GM18870 (cell line): ENCODE data around the gene PSTPIP1.

Experiments
- ATAC-seq: cut with Tn5 transposase; IDR thresholded peaks from one replicate; pipeline ENCODE4 v1.9.1; 2021; ENCODE audit warnings: moderate library complexity; ENCODE audit not compliant: unreplicated experiment

The PSTPIP1 gene

DNA sequence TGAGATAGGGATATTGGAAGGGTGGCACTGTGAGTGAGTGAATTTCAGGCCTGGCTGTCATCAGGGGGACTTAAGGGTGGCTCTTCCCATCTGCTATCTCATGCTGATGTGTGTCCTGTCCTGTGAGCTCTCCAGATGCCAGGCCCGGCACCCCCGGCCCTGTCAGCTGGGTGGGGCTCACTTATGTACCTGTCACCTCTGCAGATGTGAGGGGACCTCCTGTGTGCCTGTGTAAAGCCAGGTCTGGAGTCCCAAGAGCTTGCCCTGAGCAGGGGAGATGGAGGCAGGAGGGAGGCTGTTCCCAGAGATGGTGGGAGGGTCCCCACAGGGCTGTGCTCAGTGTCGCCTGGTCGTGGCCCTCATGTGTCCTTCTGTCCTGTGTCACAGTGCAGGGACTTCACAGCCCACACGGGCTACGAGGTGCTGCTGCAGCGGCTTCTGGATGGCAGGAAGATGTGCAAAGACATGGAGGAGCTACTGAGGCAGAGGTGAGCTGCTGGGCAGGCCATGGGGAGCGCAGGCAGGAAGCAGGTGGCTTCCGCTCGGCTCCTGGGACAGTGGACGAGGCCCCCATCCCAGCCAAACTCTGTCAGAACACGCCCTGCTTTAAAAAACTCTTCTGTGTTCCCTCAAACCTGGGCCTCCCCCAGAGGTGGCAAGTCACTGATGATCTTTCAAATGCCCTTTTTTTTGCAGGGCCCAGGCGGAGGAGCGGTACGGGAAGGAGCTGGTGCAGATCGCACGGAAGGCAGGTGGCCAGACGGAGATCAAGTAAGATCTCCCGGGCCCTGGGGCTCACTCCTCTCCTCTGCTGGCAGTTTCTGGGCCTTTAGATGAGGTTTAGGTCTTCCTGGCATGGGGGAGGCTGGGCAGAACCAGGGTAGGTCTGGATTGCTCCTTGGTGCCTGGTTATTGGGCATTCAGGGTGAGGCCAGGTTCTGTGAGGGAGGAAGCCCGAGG lies 23.1 kb downstream of the PSTPIP1 start:
- ATAC-seq, result no peak

DNA sequence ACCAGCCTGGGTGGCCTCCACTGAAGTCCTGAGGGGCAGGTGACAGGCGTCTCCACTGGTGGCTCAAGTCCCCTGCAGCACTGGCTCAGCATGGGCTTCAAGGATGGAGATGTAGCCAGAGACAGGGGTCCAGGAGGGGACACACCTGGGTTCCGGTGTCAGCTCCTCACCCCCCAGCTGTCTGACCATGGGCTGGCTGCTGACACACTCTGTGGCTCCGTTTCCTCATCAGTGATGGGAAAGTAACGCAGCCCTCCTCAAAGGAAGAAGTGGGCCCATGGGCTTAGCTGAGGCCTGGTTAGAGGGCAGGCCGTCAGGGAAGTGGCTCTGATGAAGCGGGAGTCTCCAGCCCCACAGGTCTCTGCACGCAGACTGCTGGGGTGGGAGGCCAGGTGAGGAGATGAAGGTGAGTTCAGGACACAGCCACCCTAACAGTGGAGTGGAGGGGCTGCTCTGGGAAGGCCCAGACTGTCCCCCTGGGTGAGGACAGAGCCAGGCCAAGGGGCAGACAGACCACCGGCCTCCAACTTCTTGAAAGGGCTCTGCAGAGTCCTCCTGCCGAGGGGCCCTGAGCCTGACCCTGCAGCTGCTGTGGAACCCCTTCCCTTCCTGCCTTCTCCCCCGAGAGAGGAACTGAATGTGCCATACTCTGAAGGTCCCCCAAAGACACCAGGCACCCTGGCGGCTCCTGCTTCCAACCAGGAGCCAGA lies 24.0 kb downstream of the PSTPIP1 start:
- ATAC-seq, result no peak

DNA sequence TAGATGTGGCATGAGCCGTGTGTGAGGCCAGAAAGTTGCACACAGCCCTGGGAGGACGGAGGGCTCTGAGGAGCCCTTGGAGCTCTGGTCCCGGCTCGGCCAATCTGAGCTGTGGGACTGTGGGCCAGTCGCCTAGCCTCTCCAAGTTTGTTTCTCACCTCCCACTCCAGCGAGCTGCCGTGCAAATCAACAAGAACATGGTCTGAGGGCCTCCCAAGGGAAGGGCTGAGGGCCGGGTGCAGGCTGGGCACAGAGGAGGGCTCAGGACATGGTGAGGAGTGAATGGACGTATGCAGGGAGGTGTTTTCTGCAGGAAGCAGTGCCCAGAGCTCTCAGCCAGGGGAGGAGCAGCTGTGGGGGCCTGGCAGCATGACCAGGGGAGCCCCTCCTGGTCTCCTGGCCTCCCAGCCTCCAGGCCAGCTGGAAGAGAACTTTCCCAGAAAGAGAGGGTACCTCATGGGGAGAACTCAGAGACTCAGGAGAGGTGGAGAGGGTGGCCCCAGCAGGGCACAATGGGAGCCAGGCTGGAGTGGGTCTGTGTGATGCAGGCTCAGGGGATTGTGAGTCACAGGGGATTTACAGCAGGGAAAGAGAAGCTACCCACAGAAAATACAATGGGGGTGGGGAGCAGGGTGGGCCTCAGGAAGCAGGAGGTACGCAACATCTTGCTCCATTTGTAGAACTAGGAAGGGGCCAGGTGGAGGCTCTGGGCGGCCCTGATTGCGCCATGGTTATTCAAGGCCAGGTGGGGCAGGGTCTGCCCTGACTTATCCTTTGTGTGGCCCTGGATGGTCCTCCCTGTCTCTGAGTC lies 24.8 kb downstream of the PSTPIP1 start:
- no peak for ATAC-seq

DNA sequence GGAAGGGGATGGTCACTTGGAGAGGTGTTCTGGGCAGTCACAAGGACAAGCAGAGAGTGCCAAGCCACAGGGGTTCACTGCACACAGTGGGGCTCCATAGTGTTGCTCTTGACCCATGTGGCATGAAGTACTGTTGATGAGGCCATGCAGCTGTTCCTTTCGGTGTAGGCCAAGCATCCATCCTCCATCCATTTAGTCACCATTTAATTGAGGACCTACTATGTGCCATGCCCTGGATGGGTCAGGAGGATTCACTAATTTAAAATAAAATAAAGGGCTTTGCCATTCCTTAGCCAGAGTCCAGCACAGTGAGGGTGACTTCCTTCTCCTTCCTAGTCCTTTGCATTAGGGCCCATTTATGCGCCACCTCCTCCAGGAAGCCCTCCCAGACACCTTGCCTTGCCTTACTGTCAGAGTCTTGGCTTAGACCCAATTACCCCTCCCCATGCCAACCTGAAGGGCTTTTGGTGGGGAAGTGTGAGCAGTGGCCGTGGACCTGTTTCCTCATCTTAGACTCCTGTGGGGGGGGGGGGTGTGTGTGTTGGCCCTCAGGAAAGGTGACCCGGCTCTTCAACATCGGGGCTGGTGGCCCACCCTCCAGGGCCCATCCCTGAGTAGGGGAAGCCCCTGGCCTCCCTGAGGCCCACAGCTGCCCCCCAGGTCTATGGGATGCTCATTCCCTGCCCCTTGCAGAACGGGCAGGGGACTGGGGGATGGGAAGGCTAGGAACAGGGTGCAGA lies 25.6 kb downstream of the PSTPIP1 start:
- ATAC-seq, result no peak

DNA sequence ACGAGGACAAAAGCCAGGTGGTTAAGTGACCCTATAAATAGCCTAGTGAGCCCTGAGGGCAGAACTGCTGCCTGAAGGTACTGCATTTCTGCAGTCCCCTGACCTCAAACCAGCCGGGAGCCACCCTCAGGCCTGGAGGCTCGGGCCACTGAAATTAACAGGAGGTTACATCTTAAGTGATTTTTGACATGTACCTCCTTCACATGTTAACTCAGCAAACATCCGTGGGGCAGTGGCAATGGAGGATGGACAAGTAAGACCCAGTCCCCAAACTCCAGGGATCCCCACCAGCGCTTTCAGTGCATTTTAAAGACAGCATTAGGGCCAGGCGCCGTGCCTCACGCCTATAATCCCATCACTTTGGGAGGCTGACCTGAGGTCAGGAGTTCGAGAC lies 26.2 kb downstream of the PSTPIP1 start:
- ATAC-seq, result no peak

DNA sequence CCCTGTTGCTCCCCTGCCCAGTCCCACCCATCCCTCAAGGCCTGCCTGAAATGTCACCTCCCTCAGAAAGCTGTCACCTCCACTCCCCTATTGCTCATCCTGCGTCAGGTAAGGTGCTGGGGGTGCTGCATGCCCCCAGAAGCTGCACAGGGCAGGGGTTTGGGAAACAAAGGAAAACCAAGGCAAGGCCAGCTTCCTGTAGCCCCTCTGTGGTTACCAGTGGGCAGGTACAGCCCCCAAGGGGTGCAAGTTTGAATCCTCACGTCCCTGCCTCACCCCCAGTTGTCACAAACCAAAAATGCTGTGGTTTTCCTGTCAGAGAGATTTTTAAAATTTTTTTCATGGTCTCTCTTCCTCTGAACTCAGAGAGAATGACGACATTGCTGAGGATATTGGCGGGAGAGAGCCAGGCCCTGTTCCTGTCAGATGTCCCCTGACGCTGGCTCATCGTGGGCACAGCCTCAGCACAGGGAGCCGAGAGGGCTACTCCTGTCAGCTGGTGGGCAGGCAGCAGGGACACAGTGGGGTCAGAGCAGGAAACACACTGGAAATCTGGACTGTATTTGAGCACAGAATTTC lies 27.0 kb downstream of the PSTPIP1 start:
- ATAC-seq, result no peak

DNA sequence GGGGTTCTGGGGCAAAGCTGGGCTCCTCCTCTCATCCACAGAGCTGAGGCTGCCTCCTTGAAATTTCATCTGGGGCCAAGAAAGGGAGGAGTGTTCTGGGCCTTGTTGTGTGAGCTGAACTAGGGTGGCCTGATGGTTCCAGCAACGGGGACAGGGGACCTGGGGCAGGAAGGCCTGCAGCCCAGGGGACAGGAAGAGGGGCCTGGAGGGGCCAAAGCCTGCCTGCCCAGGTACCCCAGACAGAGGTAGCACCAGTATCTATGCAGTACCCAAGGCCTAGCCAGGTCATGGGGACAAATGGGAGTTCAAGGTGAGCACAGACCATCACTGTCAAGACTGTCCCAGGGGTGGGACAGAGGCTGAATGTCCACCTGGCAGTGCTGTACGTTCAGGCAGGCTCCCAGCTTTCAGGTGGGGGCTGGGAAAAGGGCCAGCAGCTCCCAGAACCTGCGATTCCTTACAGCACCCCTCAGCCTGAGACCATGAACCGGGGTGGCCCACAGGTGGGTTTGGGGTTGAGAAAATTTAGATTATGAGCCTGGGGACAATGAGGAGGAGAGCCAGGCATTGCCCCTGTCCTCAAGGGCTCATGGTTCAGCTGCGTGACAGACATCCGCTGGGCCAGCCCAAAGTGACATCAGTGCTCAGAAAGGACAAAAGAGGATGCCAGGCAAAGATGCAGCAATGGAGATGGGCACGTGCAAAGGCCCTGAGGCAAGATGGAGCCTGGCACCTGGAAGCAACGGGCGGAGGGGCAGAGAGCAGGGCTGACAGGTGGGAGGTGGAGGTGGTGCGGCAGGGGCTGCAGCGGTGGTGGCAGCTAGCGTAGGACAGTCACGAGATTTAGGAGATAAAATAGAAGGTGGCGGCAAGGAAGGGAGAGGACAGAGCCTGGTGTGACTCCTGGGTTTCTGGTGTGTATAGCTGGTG lies 28.0 kb downstream of the PSTPIP1 start:
- no peak for ATAC-seq

DNA sequence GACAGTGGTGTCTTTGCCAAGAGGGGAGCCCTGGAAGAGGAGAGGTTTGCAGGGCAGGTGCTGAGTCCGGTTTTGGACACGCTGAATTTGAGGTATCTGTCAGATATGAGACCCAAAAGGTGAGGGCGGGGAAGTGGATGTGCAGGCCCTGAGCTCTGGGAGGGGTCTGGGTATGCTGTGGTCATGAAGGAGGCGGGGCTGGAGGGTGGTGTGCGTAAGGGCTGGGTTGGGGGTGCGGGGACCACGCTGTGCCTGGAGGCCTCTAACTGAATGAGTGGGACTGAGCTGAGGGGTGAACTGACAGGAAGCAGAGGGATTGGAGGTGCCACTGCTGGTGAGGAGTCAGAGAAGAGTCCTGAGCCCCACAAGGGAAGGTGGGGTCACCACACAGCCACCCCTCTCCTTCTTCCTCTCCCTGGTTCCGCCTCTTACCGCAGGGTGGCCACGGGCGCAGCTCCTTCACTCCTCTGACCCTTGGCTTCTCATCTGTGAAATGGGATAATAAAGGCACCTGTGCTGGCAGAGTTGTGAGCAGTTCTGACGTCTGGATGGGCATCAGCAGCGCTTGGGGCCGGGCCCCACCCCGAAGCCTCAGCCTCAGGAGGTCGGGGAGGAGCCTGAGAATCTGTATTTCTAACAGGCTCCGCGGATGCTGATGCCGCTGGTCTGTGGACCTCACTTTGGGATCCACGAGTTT lies 28.8 kb downstream of the PSTPIP1 start:
- no peak for ATAC-seq

DNA sequence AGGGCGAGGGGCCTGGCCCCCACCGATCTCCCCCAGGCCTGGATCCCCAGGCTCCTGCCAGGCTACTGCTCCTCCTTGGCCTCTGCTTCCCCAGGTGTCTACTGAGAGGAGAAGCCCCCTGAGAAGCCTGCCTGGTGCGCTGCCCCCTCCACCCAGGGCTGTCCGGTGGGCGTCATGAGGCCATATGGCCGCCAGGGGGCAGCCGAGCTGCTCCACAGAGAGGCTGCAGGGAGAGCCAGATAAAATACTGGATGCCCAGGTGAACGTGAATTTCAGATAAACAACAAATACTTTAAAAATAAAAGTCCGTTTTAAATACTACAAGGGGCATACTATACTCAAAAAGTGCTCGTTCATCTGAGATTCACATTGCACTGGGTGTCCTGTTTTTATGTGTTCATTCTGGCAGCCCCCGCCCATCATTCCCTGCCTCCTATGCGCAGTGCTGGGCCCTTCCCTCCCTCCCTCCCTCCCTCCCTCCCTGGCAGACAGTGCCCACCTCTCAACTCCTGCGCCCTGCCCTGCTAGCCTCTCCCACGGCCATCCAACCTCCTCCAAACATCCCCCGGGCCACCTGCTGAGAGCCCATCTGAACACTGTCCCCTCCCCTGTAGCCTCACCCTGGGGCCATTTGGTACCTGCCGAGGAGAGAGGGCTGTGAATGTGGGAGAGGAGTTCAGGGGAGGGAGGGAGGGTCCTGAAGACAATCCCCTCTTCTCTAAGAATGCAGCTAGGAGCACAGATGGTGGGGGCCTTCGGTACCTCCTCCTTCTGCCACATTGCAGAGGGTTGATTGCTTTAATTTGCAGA lies 29.6 kb downstream of the PSTPIP1 start:
- no peak for ATAC-seq

DNA sequence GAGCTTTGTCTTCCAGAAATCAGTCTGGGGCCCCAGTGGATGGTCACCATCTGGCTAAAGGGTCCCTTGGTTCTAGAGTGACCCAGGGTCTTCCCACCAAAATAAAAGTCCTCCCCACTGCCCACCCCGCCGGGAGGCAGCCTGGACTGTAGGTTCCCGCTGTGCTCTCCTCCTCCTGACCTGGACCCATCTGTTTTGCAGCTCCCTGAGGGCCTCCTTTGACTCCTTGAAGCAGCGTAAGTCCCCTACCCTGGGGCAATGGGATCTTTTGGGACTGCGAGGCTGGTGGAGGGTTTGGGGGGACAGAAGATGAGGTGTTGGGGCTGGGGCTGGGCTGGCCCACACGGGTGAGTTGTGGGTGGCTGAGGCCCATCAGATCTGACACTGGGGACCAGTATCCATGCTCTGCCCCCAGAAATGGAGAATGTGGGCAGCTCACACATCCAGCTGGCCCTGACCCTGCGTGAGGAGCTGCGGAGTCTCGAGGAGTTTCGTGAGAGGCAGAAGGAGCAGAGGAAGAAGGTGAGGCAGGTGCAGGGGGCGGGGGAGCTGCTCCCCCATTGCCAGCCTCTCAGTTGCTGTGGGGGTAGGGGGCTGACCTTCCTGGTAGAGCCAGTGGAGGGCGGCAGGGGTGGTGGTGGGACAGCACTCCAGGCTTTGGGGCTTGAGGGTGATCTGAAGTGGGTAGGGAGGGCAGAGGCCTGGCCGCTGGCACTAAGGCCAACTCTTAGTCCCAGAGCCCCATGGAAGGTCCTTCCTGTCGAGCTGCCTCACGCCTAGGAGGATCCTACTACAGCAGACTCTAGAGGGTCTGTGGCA lies 30.4 kb downstream of the PSTPIP1 start:
- no peak for ATAC-seq

DNA sequence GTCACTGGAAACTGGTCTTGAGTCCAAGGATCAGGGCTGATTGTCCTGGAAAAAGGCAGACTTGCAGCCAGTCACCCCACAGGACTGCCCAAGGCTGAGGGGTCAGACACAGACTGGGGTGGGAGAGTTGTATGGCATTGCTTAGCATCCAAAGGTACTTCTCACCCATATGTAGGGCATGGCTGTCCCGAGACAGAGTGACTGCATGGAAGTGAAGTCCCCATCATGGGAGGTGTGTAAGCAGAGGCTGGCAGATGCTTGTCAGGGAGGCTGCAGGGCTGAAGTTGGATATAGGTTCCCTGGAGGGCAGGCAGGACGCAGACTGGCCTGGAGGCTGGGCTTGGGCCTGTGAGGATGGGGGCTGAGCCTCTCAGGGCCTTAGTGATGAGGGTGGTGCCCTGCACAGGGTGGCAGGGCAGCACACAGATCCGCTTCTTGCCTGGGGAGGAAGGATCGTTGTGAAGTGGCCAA lies 31.1 kb downstream of the PSTPIP1 start:
- no peak for ATAC-seq

DNA sequence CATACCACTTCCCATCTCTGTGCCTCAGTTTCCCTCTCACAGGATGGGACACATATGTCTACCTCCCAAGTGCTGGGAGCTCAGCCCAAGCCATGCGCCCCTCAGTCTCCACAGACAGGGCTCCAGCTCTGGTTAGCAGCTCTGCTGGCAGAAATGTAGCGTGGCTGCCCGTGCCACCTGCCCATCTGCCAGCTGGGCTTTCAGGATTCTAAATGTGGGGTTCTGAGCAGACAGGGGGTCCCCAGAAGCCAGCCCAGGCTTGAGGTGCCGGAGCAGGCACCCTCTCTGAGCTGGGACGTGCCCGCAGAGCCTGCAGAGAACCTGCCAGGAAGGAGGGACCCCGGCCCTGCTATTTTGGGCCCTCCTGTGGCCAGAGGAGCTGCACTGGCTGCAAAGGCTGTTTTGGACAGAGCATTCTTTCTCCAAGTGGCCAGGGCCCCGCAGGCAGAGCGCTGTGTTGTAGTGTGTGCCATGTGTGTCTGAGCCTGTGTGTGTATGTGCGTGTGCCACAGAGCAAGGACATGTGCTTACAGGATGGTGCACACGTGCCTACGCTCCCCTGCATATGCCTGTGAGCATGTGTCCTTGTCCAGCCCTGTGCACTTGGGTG lies 31.7 kb downstream of the PSTPIP1 start:
- no peak for ATAC-seq

DNA sequence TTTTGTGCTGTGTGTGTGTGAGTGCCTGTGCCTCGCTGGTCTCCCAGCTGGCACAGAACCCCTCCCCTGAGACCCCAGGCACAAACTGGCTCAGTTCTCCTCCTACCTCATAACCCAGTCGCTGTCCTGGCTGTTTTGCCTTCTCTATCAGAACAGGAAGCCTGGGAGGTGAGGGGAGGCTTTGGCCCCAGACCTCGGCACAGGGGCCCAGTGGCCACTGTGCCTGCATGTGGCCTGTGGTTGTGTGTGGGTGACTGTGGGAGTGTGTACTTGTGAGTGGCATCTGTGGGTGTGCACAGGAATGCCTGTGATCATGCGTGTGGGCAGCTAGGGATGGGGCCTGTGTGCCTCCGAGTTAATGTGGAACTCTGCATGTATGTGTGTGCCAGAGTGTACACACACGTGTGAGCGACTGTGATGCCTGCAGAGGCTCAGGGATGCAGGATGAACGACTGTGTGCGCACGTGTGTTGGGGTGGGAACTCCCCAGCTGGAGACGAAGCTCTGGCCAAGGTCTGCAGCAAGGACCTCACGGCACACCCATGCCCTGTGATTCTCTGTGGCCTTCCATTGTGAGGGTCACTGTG lies 32.3 kb downstream of the PSTPIP1 start:
- no peak for ATAC-seq

DNA sequence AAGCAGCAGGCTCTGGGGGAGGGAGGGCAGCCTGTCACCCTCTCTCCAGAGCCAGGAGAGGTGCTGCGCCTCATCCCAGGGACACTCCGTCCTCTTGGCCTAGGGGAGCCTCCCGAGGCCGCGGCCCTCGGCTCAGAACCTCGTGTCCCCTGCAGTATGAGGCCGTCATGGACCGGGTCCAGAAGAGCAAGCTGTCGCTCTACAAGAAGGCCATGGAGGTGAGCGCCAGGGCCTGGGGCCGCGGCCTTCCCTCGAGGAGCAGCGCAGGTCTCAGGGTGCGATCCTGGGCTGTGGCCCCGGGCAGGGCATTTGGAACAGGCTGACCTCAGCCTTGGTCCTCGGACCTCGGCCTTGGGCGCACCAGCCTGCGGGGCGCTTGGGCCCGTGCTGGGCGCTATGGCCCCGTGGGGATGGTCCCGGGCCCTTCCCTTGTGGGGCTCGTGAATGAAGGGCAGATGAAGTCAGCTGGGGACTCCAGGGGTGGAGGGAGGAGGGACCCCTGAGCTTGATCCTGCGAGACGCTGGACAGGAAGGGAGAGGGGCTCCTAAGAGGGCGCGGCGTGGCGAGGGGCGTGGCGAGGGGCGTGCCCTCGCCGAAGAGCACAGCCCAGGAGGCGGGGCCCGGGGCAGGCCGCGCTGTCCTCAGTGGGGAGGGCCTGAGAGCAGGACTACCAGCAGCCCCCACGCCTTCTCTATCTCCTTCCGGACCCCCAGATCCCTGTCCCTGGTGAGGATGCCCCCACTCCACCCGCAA lies 32.9 kb downstream of the PSTPIP1 start:
- ATAC-seq, result no peak

DNA sequence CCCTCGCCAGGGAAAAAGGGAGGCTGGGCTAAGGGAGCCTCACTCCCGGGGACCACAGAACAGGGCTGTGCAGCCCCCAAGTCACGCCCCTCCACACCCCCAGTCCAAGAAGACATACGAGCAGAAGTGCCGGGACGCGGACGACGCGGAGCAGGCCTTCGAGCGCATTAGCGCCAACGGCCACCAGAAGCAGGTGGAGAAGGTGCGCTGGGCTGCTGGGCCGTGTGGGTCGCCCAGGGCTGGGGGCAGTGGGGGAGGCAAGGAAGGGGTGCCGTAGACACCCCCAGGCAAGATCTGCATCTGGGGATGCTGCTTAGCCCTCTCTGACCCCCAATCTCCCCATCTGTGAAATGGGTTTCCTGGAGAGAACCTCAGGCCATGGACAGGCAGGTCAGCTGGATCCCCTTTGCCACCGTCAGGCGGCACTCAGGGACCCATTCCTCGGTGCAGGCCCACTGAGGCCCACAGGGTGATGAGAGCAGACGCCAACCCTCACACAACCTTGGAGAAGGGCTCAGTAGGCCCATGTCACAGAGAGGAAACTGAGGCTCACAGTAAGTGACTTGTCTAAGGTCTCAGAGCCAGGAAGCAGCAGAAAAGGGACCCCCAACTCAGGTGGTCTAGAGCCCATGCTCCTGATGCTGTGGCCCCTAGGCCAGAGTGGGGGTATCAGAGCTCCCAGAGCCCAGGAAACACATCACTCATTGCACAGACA lies 33.7 kb downstream of the PSTPIP1 start:
- no peak for ATAC-seq
